Activated CD8-positive, alpha-beta T cell treated with anti-CD3 and anti-CD28 coated beads for 36 hours (primary cell): ENCODE measurements around the gene LILRB4. TPM values are rescaled to one million over a fixed set of nuclear protein-coding genes. Genes with fewer than 3 reads are reported as not detected.
"Not testable (repeated sequence)": the region's sequence is repeated elsewhere in the genome, so short reads cannot be mapped to it uniquely, and the experiment has no call there.

Experiments
- ATAC-seq: fragments of 200-7000 bp; cut with Tn5 transposase; one replicate; pipeline ENCODE4 v1.10.0; 2021; ENCODE audit warnings: mild to moderate bottlenecking, moderate library complexity
- CTCF ChIA-PET: fragments of 350-600 bp; sonication (Branson Sonifier 250); formaldehyde crosslinking; loops from one replicate; lab custom pipeline; 2021; ENCODE audit warnings: antibody characterized with exemption; lab: Charles Lee
- POLR2A ChIA-PET: fragments of 350-600 bp; sonication (Branson Sonifier 250); formaldehyde crosslinking; loops from one replicate; lab custom pipeline; 2021; ENCODE audit warnings: antibody characterized with exemption; lab: Charles Lee
- DNase-seq: peaks from one replicate; pipeline ENCODE4 v3.0.0-alpha.2; 2020
- H3K27ac Mint-ChIP-seq: one replicate; pipeline ENCODE4 v1.8.0; 2021; ENCODE audit warnings: mild to moderate bottlenecking, mixed read lengths
- H3K27me3 Mint-ChIP-seq: one replicate; pipeline ENCODE4 v1.8.0; 2021; ENCODE audit warnings: mixed read lengths
- H3K36me3 Mint-ChIP-seq: one replicate; pipeline ENCODE4 v1.8.0; 2021; ENCODE audit warnings: low read depth, mixed read lengths
- H3K4me1 Mint-ChIP-seq: one replicate; pipeline ENCODE4 v1.8.0; 2021; ENCODE audit warnings: low read depth, mixed read lengths
- H3K4me3 Mint-ChIP-seq: one replicate; pipeline ENCODE4 v1.8.0; 2021; ENCODE audit warnings: mild to moderate bottlenecking, moderate library complexity, mixed read lengths
- H3K9me3 Mint-ChIP-seq: one replicate; pipeline ENCODE4 v1.8.0; 2021; ENCODE audit warnings: mixed read lengths
- intact Hi-C: fragments of 100-400 bp; cut with micrococcal nuclease; formaldehyde crosslinking; loops from one replicate; pipeline ENCODE4 v1.10.0; 2022
- total RNA-seq, 2 experiments: library from RNA; stranded (reverse); gene quantifications; one replicate each; pipeline ENCODE4 v1.2.3, GENCODE V29; 2021
- TF ChIP-seq, protein P1 (sequence below): fragments of 200-600 bp; IDR thresholded peaks from one replicate; pipeline ENCODE4 v1.8.0; 2022; ENCODE audit warnings: antibody characterized with exemption, mild to moderate bottlenecking

The LILRB4 gene
- total RNA-seq, 2 experiments from 2014 or later, result not detected

DNA sequence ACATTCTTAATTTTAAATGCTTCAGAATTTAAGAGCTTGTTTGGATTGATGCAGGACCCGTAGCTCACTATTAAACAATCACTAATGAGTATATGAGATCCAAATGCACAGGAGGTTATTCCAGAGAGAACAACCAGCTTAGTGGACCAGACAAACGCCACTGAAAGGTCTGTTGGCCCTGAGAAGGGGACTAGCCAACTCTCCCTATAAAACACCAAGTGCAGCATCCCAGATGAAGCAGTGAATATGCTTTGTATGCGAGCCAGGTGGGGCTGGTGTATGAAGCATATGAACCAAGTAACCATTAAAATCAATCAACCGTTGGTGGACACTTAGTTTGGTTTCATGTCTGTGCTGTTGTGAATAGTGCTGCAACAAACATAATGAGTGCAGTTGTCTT lies 42.3 kb upstream of the LILRB4 start:
- Mint-ChIP-seq H3K4me3 (no peak overlapping the region), H3K36me3 (no peaks in the 10 kb centered on the region), H3K27ac (no peak overlapping the region), H3K4me1 (no peaks in the 10 kb centered on the region), H3K9me3 (no peaks in the 10 kb centered on the region), H3K27me3 (peaks cover 10% of the 10 kb centered on the region)
- TF ChIP-seq, protein P1, sequence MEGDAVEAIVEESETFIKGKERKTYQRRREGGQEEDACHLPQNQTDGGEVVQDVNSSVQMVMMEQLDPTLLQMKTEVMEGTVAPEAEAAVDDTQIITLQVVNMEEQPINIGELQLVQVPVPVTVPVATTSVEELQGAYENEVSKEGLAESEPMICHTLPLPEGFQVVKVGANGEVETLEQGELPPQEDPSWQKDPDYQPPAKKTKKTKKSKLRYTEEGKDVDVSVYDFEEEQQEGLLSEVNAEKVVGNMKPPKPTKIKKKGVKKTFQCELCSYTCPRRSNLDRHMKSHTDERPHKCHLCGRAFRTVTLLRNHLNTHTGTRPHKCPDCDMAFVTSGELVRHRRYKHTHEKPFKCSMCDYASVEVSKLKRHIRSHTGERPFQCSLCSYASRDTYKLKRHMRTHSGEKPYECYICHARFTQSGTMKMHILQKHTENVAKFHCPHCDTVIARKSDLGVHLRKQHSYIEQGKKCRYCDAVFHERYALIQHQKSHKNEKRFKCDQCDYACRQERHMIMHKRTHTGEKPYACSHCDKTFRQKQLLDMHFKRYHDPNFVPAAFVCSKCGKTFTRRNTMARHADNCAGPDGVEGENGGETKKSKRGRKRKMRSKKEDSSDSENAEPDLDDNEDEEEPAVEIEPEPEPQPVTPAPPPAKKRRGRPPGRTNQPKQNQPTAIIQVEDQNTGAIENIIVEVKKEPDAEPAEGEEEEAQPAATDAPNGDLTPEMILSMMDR, result no peak
- CTCF ChIA-PET, result no interaction called here
- no peak for DNase-seq
- POLR2A ChIA-PET, result no interaction called here
- intact Hi-C loops, result no loop called here
- no peak for ATAC-seq

DNA sequence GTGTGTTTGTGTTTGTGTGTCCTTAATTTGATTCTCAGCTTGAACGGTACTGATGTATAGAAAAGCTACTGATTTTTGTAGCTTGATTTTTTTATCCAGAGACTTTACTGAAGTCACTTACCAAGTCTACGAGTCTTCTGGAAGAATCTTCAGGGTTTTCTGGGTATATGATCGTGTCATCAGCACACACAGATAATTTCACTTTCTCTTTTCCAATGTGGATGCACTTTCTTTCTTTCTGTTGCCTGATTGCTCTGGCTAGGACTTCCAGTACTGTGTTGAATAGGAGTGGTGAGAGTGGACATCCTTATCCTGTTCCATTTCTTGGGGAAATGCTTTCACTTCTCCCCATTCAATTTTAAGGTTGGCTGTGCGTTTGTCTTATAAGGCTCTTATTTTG lies 40.4 kb upstream of the LILRB4 start:
- CTCF ChIA-PET, result interaction anchor here (1.0 kb wide), 1 partner anchor 17 kb away, joined by 3 read pairs; no protein-coding TSS in a partner anchor
- no peak overlapping the region for H3K4me3 Mint-ChIP-seq

DNA sequence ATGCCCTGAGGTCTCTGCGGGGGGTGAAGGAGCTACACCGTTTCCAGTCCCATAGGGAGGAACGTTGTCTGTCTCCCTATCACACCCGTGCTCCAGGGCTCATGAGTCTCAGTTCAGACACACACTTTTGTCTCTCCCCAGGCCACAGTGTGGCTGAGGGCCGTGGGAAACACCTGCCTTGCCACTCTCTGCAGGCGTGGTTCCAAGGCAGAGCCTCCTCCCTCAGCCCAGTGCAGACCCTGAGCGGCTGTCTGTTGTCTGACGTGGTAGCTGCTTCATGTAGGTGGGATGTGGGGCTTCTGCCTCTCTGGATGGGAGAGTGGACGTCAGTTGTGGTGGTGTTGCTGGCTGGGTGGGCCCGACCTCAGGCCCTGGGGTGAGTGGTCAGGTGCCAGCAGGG lies 38.6 kb upstream of the LILRB4 start:
- H3K4me3 Mint-ChIP-seq, intact Hi-C loops, POLR2A ChIA-PET, H3K4me1 Mint-ChIP-seq, H3K9me3 Mint-ChIP-seq, ATAC-seq, CTCF ChIA-PET, H3K27ac Mint-ChIP-seq, H3K36me3 Mint-ChIP-seq, DNase-seq: not testable (repeated sequence)
- peaks cover 28% of the 10 kb centered on the region for H3K27me3 Mint-ChIP-seq

More for the DNA sequence above, 40.4 kb upstream of the LILRB4 start:
- TF ChIP-seq, protein P1, result no peak
- intact Hi-C loops, result no loop called here
- ATAC-seq (no peak), DNase-seq (no peak)
- Mint-ChIP-seq H3K4me1 (no peaks in the 10 kb centered on the region), H3K27ac (no peak overlapping the region), H3K27me3 (peaks cover 19% of the 10 kb centered on the region), H3K36me3 (no peaks in the 10 kb centered on the region), H3K9me3 (no peaks in the 10 kb centered on the region)
- POLR2A ChIA-PET, result no interaction called here

DNA sequence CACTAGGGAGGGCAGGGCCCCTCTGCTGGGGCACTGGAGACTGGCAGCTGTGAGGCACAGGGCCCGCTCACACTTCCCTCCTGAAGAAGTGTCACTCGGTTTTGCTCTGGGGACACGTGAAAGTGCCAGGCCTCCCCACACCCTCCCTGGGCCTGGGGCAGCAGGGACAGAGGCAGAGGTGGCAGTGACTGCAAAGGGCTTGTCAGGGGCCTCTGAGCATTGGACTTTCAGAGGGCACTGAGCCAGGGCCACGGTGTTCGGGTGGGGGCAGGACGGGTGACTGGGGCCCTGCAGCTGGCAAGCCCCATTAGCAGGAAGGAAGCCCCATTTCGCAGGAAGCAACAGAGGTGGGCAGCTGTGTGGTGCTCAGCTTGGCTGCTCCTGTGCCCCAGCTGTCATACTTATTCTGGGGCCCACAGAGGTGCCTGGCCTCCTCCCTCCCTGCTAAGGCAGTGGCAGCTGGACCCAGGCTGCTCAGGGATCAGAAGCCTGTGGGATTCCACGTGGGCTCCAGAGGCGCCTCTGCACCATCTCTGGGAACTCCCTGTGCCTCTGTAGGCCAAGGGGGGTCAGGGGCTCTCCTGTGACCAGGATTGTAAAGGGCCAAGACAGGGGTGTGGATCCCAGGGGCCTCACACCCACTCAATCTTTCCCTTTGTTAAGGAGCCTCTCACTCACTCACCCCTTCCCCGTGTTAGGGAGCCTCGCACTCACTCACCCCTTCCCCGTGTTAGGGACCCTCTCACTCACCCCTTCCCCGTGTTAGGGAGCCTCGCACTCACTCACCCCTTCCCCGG lies 37.7 kb upstream of the LILRB4 start:
- CTCF ChIA-PET, result not testable (repeated sequence)
- peaks cover 33% of the 10 kb centered on the region for H3K27me3 Mint-ChIP-seq

DNA sequence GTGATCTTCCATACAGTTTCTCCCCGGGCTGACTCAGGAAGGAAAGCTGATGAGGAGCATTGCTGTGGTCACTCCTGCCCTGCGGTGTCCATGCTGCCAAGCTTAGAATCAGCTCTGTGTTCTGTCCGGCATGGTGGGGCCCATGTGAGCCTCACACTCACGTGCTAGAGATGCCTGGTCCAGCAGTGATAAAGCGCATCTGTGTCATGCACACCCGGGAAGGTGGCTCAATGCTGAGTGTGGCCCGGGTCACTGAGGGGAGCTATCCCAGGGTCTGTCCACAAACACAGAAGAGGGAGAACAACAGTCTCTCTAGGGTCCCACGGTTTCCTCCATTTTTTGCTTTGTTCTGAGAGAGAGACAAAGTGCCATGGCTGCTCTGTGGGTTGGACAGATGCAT lies 36.0 kb upstream of the LILRB4 start:
- ATAC-seq (no peak), DNase-seq (no peak)
- no peak overlapping the region for H3K27ac Mint-ChIP-seq
- H3K4me3 Mint-ChIP-seq, result no peak overlapping the region
- POLR2A ChIA-PET, result interaction anchor here (0.6 kb wide), 1 partner anchor 69 kb away, joined by 6 read pairs; no protein-coding TSS in a partner anchor
- TF ChIP-seq, protein P1, result no peak
- H3K36me3 Mint-ChIP-seq, result no peaks in the 10 kb centered on the region
- intact Hi-C loops, result no loop called here
- CTCF ChIA-PET, result interaction anchor here (1.8 kb wide), 1 partner anchor 26 kb away, joined by 7 read pairs; no protein-coding TSS in a partner anchor
- peaks cover 37% of the 10 kb centered on the region for H3K27me3 Mint-ChIP-seq
- H3K9me3 Mint-ChIP-seq, result no peaks in the 10 kb centered on the region
- no peaks in the 10 kb centered on the region for H3K4me1 Mint-ChIP-seq

More for the DNA sequence above, 37.7 kb upstream of the LILRB4 start:
- DNase-seq, H3K36me3 Mint-ChIP-seq, H3K4me3 Mint-ChIP-seq, H3K9me3 Mint-ChIP-seq, H3K4me1 Mint-ChIP-seq, H3K27ac Mint-ChIP-seq, POLR2A ChIA-PET, intact Hi-C loops: not testable (repeated sequence)
- ATAC-seq, result peak; percentile 45

DNA sequence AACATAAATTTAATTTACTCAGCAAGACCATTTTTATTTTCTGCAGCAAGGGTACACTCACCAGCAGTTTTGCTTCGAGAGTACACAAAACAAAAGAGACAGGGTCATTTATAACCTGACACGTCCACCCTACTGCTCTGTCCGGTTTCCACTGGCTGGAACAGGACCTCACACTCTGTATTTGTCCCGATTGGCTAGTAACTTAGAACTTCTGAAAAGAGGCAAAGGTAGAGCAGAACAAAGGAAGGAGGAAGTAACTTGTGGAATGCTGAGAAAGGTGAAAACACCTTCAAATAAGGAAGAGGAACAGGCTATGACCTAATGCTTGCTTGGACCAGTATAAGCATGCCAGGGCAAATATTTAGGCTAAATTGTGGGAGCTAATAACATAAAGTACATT lies 34.9 kb upstream of the LILRB4 start:
- H3K4me3 Mint-ChIP-seq, intact Hi-C loops, DNase-seq, H3K36me3 Mint-ChIP-seq, H3K4me1 Mint-ChIP-seq, CTCF ChIA-PET, ATAC-seq, POLR2A ChIA-PET, H3K9me3 Mint-ChIP-seq, H3K27ac Mint-ChIP-seq: not testable (repeated sequence)
- H3K27me3 Mint-ChIP-seq, result peaks cover 38% of the 10 kb centered on the region

DNA sequence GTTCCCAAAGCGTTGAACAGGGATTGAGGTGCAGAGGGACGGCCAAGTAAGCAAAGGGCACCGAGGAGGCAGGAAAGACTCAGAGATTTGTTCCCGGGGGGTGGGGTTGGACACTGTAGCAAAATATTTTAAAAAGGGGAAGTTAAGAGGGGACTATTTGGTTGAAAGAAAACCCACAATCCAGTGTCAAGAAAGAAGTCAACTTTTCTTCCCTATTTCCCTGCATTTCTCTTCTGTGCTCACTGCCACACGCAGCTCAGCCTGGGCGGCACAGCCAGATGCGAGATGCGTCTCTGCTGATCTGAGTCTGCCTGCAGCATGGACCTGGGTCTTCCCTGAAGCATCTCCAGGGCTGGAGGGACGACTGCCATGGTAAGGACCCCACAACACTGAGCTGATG lies 32.5 kb upstream of the LILRB4 start, which contains the start of gene LILRB1:
LILRB1 (plus strand) TSS at position 223 of the 400 bp plus-strand sequence. CDS start 590 bp downstream, outside the sequence.
- CTCF ChIA-PET, result interaction anchor here (1.0 kb wide), 1 partner anchor 23 kb away, joined by 3 read pairs; no protein-coding TSS in a partner anchor
- intact Hi-C loops, H3K9me3 Mint-ChIP-seq, DNase-seq, POLR2A ChIA-PET, H3K36me3 Mint-ChIP-seq, H3K4me3 Mint-ChIP-seq, ATAC-seq, H3K4me1 Mint-ChIP-seq, H3K27ac Mint-ChIP-seq: not testable (repeated sequence)
- H3K27me3 Mint-ChIP-seq, result peaks cover 33% of the 10 kb centered on the region
